HepG2 (cell line): ENCODE data around the gene NOL4L. TPM values are rescaled to one million over a fixed set of nuclear protein-coding genes. Genes with fewer than 3 reads are reported as not detected.

Experiments
- ARNTL ChIP-seq: sonication (generic); formaldehyde crosslinking; IDR thresholded peaks from 2 replicates; pipeline ENCODE4 v1.4.0; 2020; ENCODE audit warnings: mild to moderate bottlenecking, missing genetic modification reagents
- ETS1 ChIP-seq: sonication (generic); formaldehyde crosslinking; IDR thresholded peaks from 2 replicates; pipeline ENCODE4 v1.4.0; 2020; ENCODE audit warnings: missing genetic modification reagents
- MLLT10 ChIP-seq: sonication (generic); formaldehyde crosslinking; IDR thresholded peaks from 2 replicates; pipeline ENCODE4 v1.4.0; 2020; ENCODE audit warnings: missing genetic modification reagents
- NFAT5 ChIP-seq: sonication (generic); formaldehyde crosslinking; IDR thresholded peaks from 2 replicates; pipeline ENCODE4 v1.4.0; 2020; ENCODE audit warnings: missing genetic modification reagents
- REL ChIP-seq: sonication (generic); formaldehyde crosslinking; conservative IDR thresholded peaks from 2 replicates; pipeline ENCODE4 v1.8.0; 2022; ENCODE audit warnings: mild to moderate bottlenecking, missing genetic modification reagents, moderate library complexity
- RFX3 ChIP-seq: IDR thresholded peaks from 2 replicates; pipeline ENCODE4 v1.6.1; 2016; ENCODE audit warnings: missing biosample characterization, missing genetic modification reagents
- SIN3B ChIP-seq: fragments of 150-350 bp; IDR thresholded peaks from 2 replicates; pipeline ENCODE4 v1.6.1; 2014; ENCODE audit warnings: low read length
- ZBTB20 ChIP-seq: sonication (generic); formaldehyde crosslinking; IDR thresholded peaks from 2 replicates; pipeline ENCODE4 v1.8.1; 2023; ENCODE audit warnings: missing genetic modification reagents, low read depth, mild to moderate bottlenecking, borderline replicate concordance
- ZNF180 ChIP-seq: sonication (generic); formaldehyde crosslinking; IDR thresholded peaks from 2 replicates; pipeline ENCODE4 v1.4.0; 2020; ENCODE audit warnings: low read depth, missing genetic modification reagents, borderline replicate concordance
- ZNF234 ChIP-seq: sonication (generic); formaldehyde crosslinking; conservative IDR thresholded peaks from 2 replicates; pipeline ENCODE4 v1.5.1; 2020; ENCODE audit warnings: mild to moderate bottlenecking, missing genetic modification reagents
- ZNF382 ChIP-seq: sonication (generic); formaldehyde crosslinking; IDR thresholded peaks from 2 replicates; pipeline ENCODE4 v1.5.0; 2020; ENCODE audit warnings: missing genetic modification reagents, mild to moderate bottlenecking, borderline replicate concordance
- ZNF609 ChIP-seq: sonication (generic); formaldehyde crosslinking; IDR thresholded peaks from 2 replicates; pipeline ENCODE4 v1.4.0; 2020; ENCODE audit warnings: mild to moderate bottlenecking, missing genetic modification reagents, borderline replicate concordance
- ZNF674 ChIP-seq: sonication (generic); formaldehyde crosslinking; IDR thresholded peaks from 2 replicates; pipeline ENCODE4 v1.5.0; 2020; ENCODE audit warnings: low read depth, mild to moderate bottlenecking, missing genetic modification reagents
- ZNF709 ChIP-seq: sonication (generic); formaldehyde crosslinking; IDR thresholded peaks from 2 replicates; pipeline ENCODE4 v1.5.0; 2020; ENCODE audit warnings: mild to moderate bottlenecking, missing genetic modification reagents
- ZSCAN12 ChIP-seq: sonication (generic); formaldehyde crosslinking; IDR thresholded peaks from 2 replicates; pipeline ENCODE4 v1.9.0; 2021; ENCODE audit warnings: mild to moderate bottlenecking, missing genetic modification reagents
- polyA plus RNA-seq, 8 experiments: library from polyadenylated mRNA; depleted of rRNA in 3 of 8; stranded (reverse) in 7 of 8; unstranded in 1 of 8; fragments of >200 nt; fragmentation: Illumina TruSeq in 4 of 8; extraction: Trizol in 4 of 8; gene quantifications; 2 replicates each; pipeline versions ENCODE4 v1.2.1 to v1.2.3, GENCODE V29; 2011 to 2016; ENCODE audit warnings: low read depth in 4 of 8, missing spikeins in 1 of 8, mixed read lengths in 1 of 8; ENCODE audit not compliant: insufficient read depth in 1 of 8
- total RNA-seq, 5 experiments: library from RNA; depleted of rRNA; stranded (reverse); fragments of >200 nt; fragmentation: Illumina TruSeq; extraction: Trizol; gene quantifications; 2 replicates each; pipeline ENCODE4 v1.2.3, GENCODE V29; 2016; ENCODE audit warnings: low read depth in 1 of 5

The NOL4L gene
- total and polyA plus RNA-seq, 2 of the 13 experiments (the other 11 are each of a cell fraction or from before 2014, with no cell fraction given) = 16.6 to 35.4 TPM

- TF ChIP-seq ZNF609 (CRISPR knock-in tag) (0 out of 2 replicates have a peak, but pooled peaks have one; percentile 9), ZNF709 (no peak), ZNF180 (no peak), ZNF382 (CRISPR knock-in tag) (no peak), ZBTB20 (CRISPR knock-in tag) (no peak), ARNTL (CRISPR knock-in tag) (no peak), SIN3B (no peak), RFX3 (no peak), MLLT10 (CRISPR knock-in tag) (no peak), REL (CRISPR knock-in tag) (no peak), ZNF674 (CRISPR knock-in tag) (no peak), NFAT5 (CRISPR knock-in tag) (peak; percentile 18; the same call in 1 of the 2 replicates), ZNF234 (no peak), ETS1 (CRISPR knock-in tag) (no peak), ZSCAN12 (no peak)
Measured at GRCh38 chr20:32537657-32538525, 47.2 kb downstream of the NOL4L start (continued).
